BLaER1 (cell line): ENCODE results near the gene UROC1.

Source experiments
- H3K27ac ChIP-seq: shearing (Covaris generic); formaldehyde crosslinking; 2 replicates; pipeline ENCODE4 v1.8.1; 2022
- H3K27me3 ChIP-seq: shearing (Covaris generic); formaldehyde crosslinking; 2 replicates; pipeline ENCODE4 v1.8.1; 2022
- H3K36me3 ChIP-seq: shearing (Covaris generic); formaldehyde crosslinking; 2 replicates; pipeline ENCODE4 v1.8.1; 2022
- H3K4me1 ChIP-seq: shearing (Covaris generic); formaldehyde crosslinking; 2 replicates; pipeline ENCODE4 v1.8.1; 2022
- H3K4me2 ChIP-seq: shearing (Covaris generic); formaldehyde crosslinking; 2 replicates; pipeline ENCODE4 v1.8.1; 2022
- H3K4me3 ChIP-seq: shearing (Covaris generic); formaldehyde crosslinking; 2 replicates; pipeline ENCODE4 v1.8.1; 2022
- H3K9ac ChIP-seq: shearing (Covaris generic); formaldehyde crosslinking; 2 replicates; pipeline ENCODE4 v1.8.1; 2022
- H3K9me3 ChIP-seq: shearing (Covaris generic); formaldehyde crosslinking; 2 replicates; pipeline ENCODE4 v1.8.1; 2022
- H4K20me1 ChIP-seq: shearing (Covaris generic); formaldehyde crosslinking; 2 replicates; pipeline ENCODE4 v1.8.1; 2022
- Cebpa-rat ChIP-seq: shearing (Covaris generic); IDR thresholded peaks from 2 replicates; pipeline ENCODE4 v1.8.1; 2022

UROC1 gene

GRCh38 chr3:126456766-126457388, 60.7 kb downstream of the UROC1 start:
- H3K36me3 ChIP-seq: peaks cover 96% of the 10 kb centered on the region
- no peak overlapping the region for H3K27ac ChIP-seq
- no peak overlapping the region for H3K9ac ChIP-seq
- no peaks in the 10 kb centered on the region for H3K9me3 ChIP-seq
- no peaks in the 10 kb centered on the region for H3K4me1 ChIP-seq
- no peak overlapping the region for H3K4me2 ChIP-seq
- H3K4me3 ChIP-seq: no peak overlapping the region
- H3K27me3 ChIP-seq: no peaks in the 10 kb centered on the region
- peaks cover 97% of the 10 kb centered on the region for H4K20me1 ChIP-seq
- TF ChIP-seq Cebpa-rat: no peak

- Histone ChIP-seq H3K4me2 (no peak overlapping the region), H3K36me3 (peaks cover 96% of the 10 kb centered on the region), H3K4me1 (no peaks in the 10 kb centered on the region), H3K27ac (no peak overlapping the region), H3K4me3 (no peak overlapping the region), H3K9me3 (no peaks in the 10 kb centered on the region), H4K20me1 (peaks cover 97% of the 10 kb centered on the region), H3K9ac (no peak overlapping the region), H3K27me3 (no peaks in the 10 kb centered on the region)
- no peak for TF ChIP-seq Cebpa-rat
Observed at GRCh38 chr3:126456211-126456610, 61.4 kb downstream of the UROC1 start.

DNA sequence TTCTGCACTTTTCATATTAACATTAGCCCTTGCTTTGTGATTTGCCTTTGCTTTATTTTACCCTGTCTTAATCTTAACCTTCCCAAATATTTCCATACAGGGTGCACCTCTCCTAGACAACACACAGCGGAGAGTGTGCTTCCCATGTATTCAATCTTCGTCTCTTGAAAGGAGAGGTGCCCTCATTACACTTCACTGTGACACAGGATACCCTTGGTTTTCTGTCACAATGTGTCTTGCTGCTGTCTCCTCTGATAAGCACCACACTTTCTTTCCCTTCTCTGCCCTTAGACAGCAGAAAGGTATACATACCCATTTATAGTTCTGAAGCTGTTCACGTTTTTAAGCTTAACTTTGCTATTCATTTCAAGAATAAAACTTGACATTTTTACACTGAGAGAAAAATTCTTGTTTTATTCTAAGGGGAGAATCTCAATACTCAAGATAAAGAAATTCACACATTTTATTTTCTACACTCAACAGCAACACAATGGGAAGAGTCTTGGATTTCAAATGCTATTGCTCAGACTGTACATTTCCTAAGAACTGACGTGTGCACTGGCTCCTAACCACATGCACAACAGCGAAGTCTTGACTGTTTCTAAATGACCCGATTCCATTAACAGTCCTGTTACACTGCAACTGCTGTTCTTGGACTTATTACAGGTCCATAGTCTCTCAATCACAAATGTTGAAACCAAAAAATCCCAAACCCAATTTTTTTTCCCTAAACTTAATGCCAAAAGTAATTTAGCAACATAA, 63.0 kb downstream of the UROC1 start:
- Histone ChIP-seq H3K27me3 (no peaks in the 10 kb centered on the region), H3K36me3 (peaks cover 96% of the 10 kb centered on the region), H3K9ac (no peak overlapping the region), H3K4me3 (no peak overlapping the region), H3K4me1 (no peaks in the 10 kb centered on the region), H3K9me3 (no peaks in the 10 kb centered on the region), H3K4me2 (no peak overlapping the region), H3K27ac (no peak overlapping the region), H4K20me1 (peaks cover 97% of the 10 kb centered on the region)
- no peak for TF ChIP-seq Cebpa-rat

DNA sequence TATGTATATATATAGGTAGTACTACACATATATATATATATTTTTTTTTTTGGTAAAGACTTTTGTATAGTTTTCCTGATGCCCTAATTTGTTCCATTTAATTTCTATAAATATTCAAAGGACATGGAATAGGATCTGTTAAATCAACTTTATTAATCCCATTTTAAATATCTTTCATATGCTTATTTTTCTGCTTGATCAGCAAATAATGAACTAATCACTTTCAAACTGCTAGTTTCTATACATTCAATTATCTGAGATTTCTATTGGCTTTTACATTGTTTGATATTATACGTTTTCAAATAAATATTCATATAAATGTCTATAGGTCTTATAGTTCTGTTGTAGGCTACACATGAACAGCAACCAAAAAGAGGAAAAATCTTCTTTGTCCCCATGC, 63.5 kb downstream of the UROC1 start:
- no peaks in the 10 kb centered on the region for H3K27me3 ChIP-seq
- no peak overlapping the region for H3K4me2 ChIP-seq
- H4K20me1 ChIP-seq: peaks cover 97% of the 10 kb centered on the region
- H3K27ac ChIP-seq: no peak overlapping the region
- H3K36me3 ChIP-seq: peaks cover 96% of the 10 kb centered on the region
- no peaks in the 10 kb centered on the region for H3K9me3 ChIP-seq
- H3K4me1 ChIP-seq: no peaks in the 10 kb centered on the region
- no peak overlapping the region for H3K9ac ChIP-seq
- no peak for TF ChIP-seq Cebpa-rat
- H3K4me3 ChIP-seq: no peak overlapping the region

- H3K4me3 ChIP-seq: no peak overlapping the region
- no peaks in the 10 kb centered on the region for H3K9me3 ChIP-seq
- no peak overlapping the region for H3K9ac ChIP-seq
- H4K20me1 ChIP-seq: peaks cover 94% of the 10 kb centered on the region
- H3K4me2 ChIP-seq: no peak overlapping the region
- TF ChIP-seq Cebpa-rat: no peak
- H3K4me1 ChIP-seq: no peaks in the 10 kb centered on the region
- no peaks in the 10 kb centered on the region for H3K27me3 ChIP-seq
- peaks cover 91% of the 10 kb centered on the region for H3K36me3 ChIP-seq
- no peak overlapping the region for H3K27ac ChIP-seq
Observed at GRCh38 chr3:126452213-126452612, 65.4 kb downstream of the UROC1 start.

DNA sequence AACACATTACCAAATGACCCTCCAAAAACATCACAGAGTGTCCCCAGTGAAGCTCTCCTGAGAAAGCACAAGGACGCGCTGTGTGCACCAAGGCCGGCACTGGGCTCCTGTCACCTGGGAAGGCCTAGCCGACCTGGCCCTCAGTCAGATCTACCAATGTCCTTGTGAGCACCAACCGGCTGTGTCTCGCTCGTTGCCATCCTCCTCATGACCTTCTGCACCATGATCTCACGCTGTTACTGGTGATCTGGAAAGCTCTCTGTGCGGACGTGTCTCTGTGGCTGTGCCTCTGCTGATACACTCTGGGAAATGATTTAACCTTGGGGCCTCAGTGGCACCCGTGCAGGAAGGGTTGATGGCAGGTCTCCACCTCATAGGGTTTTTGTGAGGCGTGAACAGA, 66.1 kb downstream of the UROC1 start:
- Histone ChIP-seq H3K27me3 (no peaks in the 10 kb centered on the region), H3K9ac (no peak overlapping the region), H3K27ac (no peak overlapping the region), H3K4me2 (no peak overlapping the region), H3K4me3 (no peak overlapping the region), H4K20me1 (peaks cover 93% of the 10 kb centered on the region), H3K4me1 (no peaks in the 10 kb centered on the region), H3K9me3 (no peaks in the 10 kb centered on the region), H3K36me3 (peaks cover 84% of the 10 kb centered on the region)
- TF ChIP-seq Cebpa-rat: no peak

- no peak overlapping the region for H3K27ac ChIP-seq
- no peaks in the 10 kb centered on the region for H3K9me3 ChIP-seq
- no peak overlapping the region for H3K9ac ChIP-seq
- no peak overlapping the region for H3K4me2 ChIP-seq
- H3K27me3 ChIP-seq: no peaks in the 10 kb centered on the region
- TF ChIP-seq Cebpa-rat: no peak
- H3K4me3 ChIP-seq: no peak overlapping the region
- peaks cover 83% of the 10 kb centered on the region for H3K36me3 ChIP-seq
- peaks cover 93% of the 10 kb centered on the region for H4K20me1 ChIP-seq
- no peaks in the 10 kb centered on the region for H3K4me1 ChIP-seq
Observed at GRCh38 chr3:126450744-126451143, 66.8 kb downstream of the UROC1 start.

- H3K27ac ChIP-seq: no peak overlapping the region
- no peak for TF ChIP-seq Cebpa-rat
- H3K9ac ChIP-seq: no peak overlapping the region
- peaks cover 83% of the 10 kb centered on the region for H3K36me3 ChIP-seq
- no peaks in the 10 kb centered on the region for H3K9me3 ChIP-seq
- H3K4me2 ChIP-seq: no peak overlapping the region
- H4K20me1 ChIP-seq: peaks cover 93% of the 10 kb centered on the region
- H3K4me3 ChIP-seq: no peak overlapping the region
- no peaks in the 10 kb centered on the region for H3K27me3 ChIP-seq
- no peaks in the 10 kb centered on the region for H3K4me1 ChIP-seq
Observed at GRCh38 chr3:126450219-126450618, 67.4 kb downstream of the UROC1 start.

- H3K4me3 ChIP-seq: no peak overlapping the region
- H3K4me1 ChIP-seq: no peaks in the 10 kb centered on the region
- TF ChIP-seq Cebpa-rat: no peak
- H3K27ac ChIP-seq: no peak overlapping the region
- no peak overlapping the region for H3K4me2 ChIP-seq
- no peaks in the 10 kb centered on the region for H3K9me3 ChIP-seq
- H4K20me1 ChIP-seq: peaks cover 91% of the 10 kb centered on the region
- no peak overlapping the region for H3K9ac ChIP-seq
- peaks cover 79% of the 10 kb centered on the region for H3K36me3 ChIP-seq
- H3K27me3 ChIP-seq: no peaks in the 10 kb centered on the region
Observed at GRCh38 chr3:126449621-126450051, 67.9 kb downstream of the UROC1 start.

- H3K9me3 ChIP-seq: no peaks in the 10 kb centered on the region
- no peak overlapping the region for H3K4me3 ChIP-seq
- H3K4me1 ChIP-seq: no peaks in the 10 kb centered on the region
- no peak overlapping the region for H3K4me2 ChIP-seq
- H3K27me3 ChIP-seq: no peaks in the 10 kb centered on the region
- peaks cover 74% of the 10 kb centered on the region for H3K36me3 ChIP-seq
- TF ChIP-seq Cebpa-rat: no peak
- H3K27ac ChIP-seq: no peak overlapping the region
- no peak overlapping the region for H3K9ac ChIP-seq
- peaks cover 85% of the 10 kb centered on the region for H4K20me1 ChIP-seq
Observed at GRCh38 chr3:126448893-126449180, 68.7 kb downstream of the UROC1 start.
